HEK293 (cell line): Measurements from ENCODE around the gene MBOAT2.

Experiments used
- CTCF ChIA-PET: fragments of 350-600 bp; formaldehyde crosslinking; extraction: SDS; loops from one replicate; lab custom pipeline; 2021; ENCODE audit warnings: antibody characterized with exemption; lab: Yijun Ruan, JAX
- POLR2A ChIA-PET: fragments of 300-600 bp; formaldehyde crosslinking; extraction: SDS; loops from one replicate; lab custom pipeline; 2020; ENCODE audit warnings: antibody characterized with exemption, inconsistent platforms; lab: Yijun Ruan, JAX
- H3K27ac ChIP-seq: fragments of 200-500 bp; sonication (Bioruptor generic); 2 replicates; pipeline ENCODE4 v1.5.1; 2014; ENCODE audit warnings: low read depth, low read length, control low read depth, inconsistent platforms; ENCODE audit errors: extremely low read depth
- H3K36me3 ChIP-seq, 2 experiments: fragments of 200-500 bp in 1 of 2; sonication (Bioruptor generic) in 1 of 2; 1 replicate in 1 of 2; 2 replicates in 1 of 2; pipeline ENCODE4 v1.5.1; 2014 to 2017; ENCODE audit warnings: inconsistent platforms in 2 of 2, low read length in 2 of 2; ENCODE audit not compliant: control insufficient read depth in 2 of 2, insufficient read depth in 1 of 2
- H3K4me1 ChIP-seq: fragments of 200-500 bp; sonication (Bioruptor generic); 2 replicates; pipeline ENCODE4 v1.5.1; 2014; ENCODE audit warnings: mild to moderate bottlenecking, low read length, inconsistent platforms; ENCODE audit not compliant: control insufficient read depth, insufficient read depth
- H3K4me3 ChIP-seq: 2 replicates; pipeline ENCODE4 v1.5.1; 2011; ENCODE audit warnings: low read depth, mild to moderate bottlenecking, control low read depth, low read length, moderate library complexity
- H3K9me3 ChIP-seq: fragments of 200-500 bp; sonication (Bioruptor generic); 2 replicates; pipeline ENCODE4 v1.5.1; 2014; ENCODE audit warnings: low read depth, low read length, inconsistent platforms; ENCODE audit not compliant: control insufficient read depth, insufficient read depth
- BCL11B ChIP-seq: fragments of 450-650 bp; formaldehyde crosslinking; IDR thresholded peaks from 2 replicates; pipeline ENCODE4 v1.5.1; 2016; ENCODE audit warnings: low read depth, missing biosample characterization, missing genetic modification characterization
- KLF10 ChIP-seq: fragments of 450-650 bp; IDR thresholded peaks from 2 replicates; pipeline ENCODE4 v1.5.1; 2018; ENCODE audit warnings: missing biosample characterization, mild to moderate bottlenecking, missing genetic modification characterization
- MYNN ChIP-seq: fragments of 450-650 bp; formaldehyde crosslinking; IDR thresholded peaks from 2 replicates; pipeline ENCODE4 v1.5.1; 2016; ENCODE audit warnings: missing biosample characterization, missing genetic modification characterization, borderline replicate concordance
- SCRT1 ChIP-seq: fragments of 450-650 bp; formaldehyde crosslinking; IDR thresholded peaks from 2 replicates; pipeline ENCODE4 v1.5.1; 2016; ENCODE audit warnings: missing biosample characterization, missing genetic modification characterization, borderline replicate concordance
- TRIM28 ChIP-seq: IDR thresholded peaks from 2 replicates; pipeline ENCODE4 v1.6.1; 2011; ENCODE audit warnings: low read length, control low read depth, borderline replicate concordance
- ZBTB8A ChIP-seq: fragments of 450-650 bp; formaldehyde crosslinking; IDR thresholded peaks from 2 replicates; pipeline ENCODE4 v1.5.1; 2016; ENCODE audit warnings: missing biosample characterization, missing genetic modification characterization
- ZNF112 ChIP-seq: fragments of 450-650 bp; formaldehyde crosslinking; IDR thresholded peaks from 2 replicates; pipeline ENCODE4 v1.5.0; 2017; ENCODE audit warnings: missing biosample characterization, missing genetic modification characterization
- ZNF16 ChIP-seq: fragments of 450-650 bp; formaldehyde crosslinking; IDR thresholded peaks from 2 replicates; pipeline ENCODE4 v1.5.1; 2016; ENCODE audit warnings: low read depth, missing biosample characterization, missing genetic modification characterization
- ZNF175 ChIP-seq: fragments of 450-650 bp; formaldehyde crosslinking; IDR thresholded peaks from 2 replicates; pipeline ENCODE4 v1.5.1; 2016; ENCODE audit warnings: missing biosample characterization, missing genetic modification characterization
- ZNF19 ChIP-seq: fragments of 450-650 bp; formaldehyde crosslinking; IDR thresholded peaks from 2 replicates; pipeline ENCODE4; 2016; ENCODE audit warnings: missing biosample characterization, missing genetic modification characterization, low read depth
- ZNF202 ChIP-seq: fragments of 450-650 bp; formaldehyde crosslinking; IDR thresholded peaks from 2 replicates; pipeline ENCODE4 v1.5.1; 2016; ENCODE audit warnings: missing biosample characterization, missing genetic modification characterization, borderline replicate concordance
- ZNF23 ChIP-seq: fragments of 450-650 bp; formaldehyde crosslinking; IDR thresholded peaks from 2 replicates; pipeline ENCODE4 v1.5.1; 2016; ENCODE audit warnings: missing biosample characterization, missing genetic modification characterization, borderline replicate concordance
- ZNF248 ChIP-seq: fragments of 450-650 bp; formaldehyde crosslinking; IDR thresholded peaks from 2 replicates; pipeline ENCODE4 v1.5.1; 2017; ENCODE audit warnings: missing biosample characterization, missing genetic modification characterization
- ZNF292 ChIP-seq: fragments of 450-650 bp; formaldehyde crosslinking; IDR thresholded peaks from 2 replicates; pipeline ENCODE4 v1.5.1; 2016; ENCODE audit warnings: low read depth, missing biosample characterization, missing genetic modification characterization, borderline replicate concordance
- ZNF37A ChIP-seq: fragments of 450-650 bp; IDR thresholded peaks from 2 replicates; pipeline ENCODE4 v1.5.1; 2018; ENCODE audit warnings: missing biosample characterization, missing genetic modification characterization
- ZNF530 ChIP-seq: fragments of 450-650 bp; formaldehyde crosslinking; IDR thresholded peaks from 2 replicates; pipeline ENCODE4 v1.5.1; 2016; ENCODE audit warnings: low read depth, missing biosample characterization, missing genetic modification characterization
- ZNF776 ChIP-seq: fragments of 450-650 bp; formaldehyde crosslinking; IDR thresholded peaks from 2 replicates; pipeline ENCODE4 v1.5.0; 2017; ENCODE audit warnings: missing biosample characterization, missing genetic modification characterization, borderline replicate concordance
- TF ChIP-seq, protein P1 (sequence below): fragments of 450-650 bp; formaldehyde crosslinking; IDR thresholded peaks from 2 replicates; pipeline ENCODE4 v1.5.1; 2016; ENCODE audit warnings: missing biosample characterization, missing genetic modification characterization
- TF ChIP-seq, protein P2 (sequence below): fragments of 450-650 bp; formaldehyde crosslinking; IDR thresholded peaks from 2 replicates; pipeline ENCODE4 v1.5.1; 2016; ENCODE audit warnings: missing biosample characterization, missing genetic modification characterization, borderline replicate concordance
- TF ChIP-seq, protein P3 (sequence below): fragments of 450-650 bp; formaldehyde crosslinking; IDR thresholded peaks from 2 replicates; pipeline ENCODE4 v1.5.1; 2016; ENCODE audit warnings: missing biosample characterization, missing genetic modification characterization, low read depth
- TF ChIP-seq, protein P4 (sequence below): fragments of 450-650 bp; formaldehyde crosslinking; IDR thresholded peaks from 2 replicates; pipeline ENCODE4 v1.5.1; 2016; ENCODE audit warnings: missing biosample characterization, missing genetic modification characterization
- TF ChIP-seq, protein P5 (sequence below): fragments of 450-650 bp; formaldehyde crosslinking; IDR thresholded peaks from 2 replicates; pipeline ENCODE4 v1.5.1; 2016; ENCODE audit warnings: missing biosample characterization, missing genetic modification characterization

MBOAT2 gene

DNA sequence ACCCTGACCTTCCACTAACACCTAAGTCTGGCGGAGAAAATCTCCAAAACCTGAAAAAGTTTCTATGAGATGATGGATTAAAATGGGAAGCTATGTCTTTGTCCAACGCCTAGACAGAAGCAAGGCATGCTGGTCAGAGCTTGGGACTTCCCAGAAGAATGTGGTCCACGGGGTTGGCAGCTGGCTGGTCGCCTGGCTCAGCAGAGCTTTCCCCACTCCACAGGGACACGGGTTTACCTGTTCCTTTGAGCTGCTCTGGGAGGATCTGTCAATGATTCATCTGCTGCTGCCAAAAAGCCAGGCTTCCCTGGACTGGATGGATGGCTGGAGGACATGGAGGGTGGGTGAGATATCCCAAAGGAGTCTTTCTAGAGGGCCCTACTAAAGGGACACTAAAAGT, 10.8 kb downstream of the MBOAT2 start:
- no peak overlapping the region for H3K4me3 ChIP-seq
- ChIA-PET POLR2A (interaction anchor here (0.9 to 1.1 kb wide), 2 partner anchors 14 to 28 kb away, joined by 3 read pairs; no protein-coding TSS in a partner anchor), CTCF (interaction anchor here (0.6 to 1.1 kb wide), 2 partner anchors 140 to 147 kb away, joined by 3 read pairs; no protein-coding TSS in a partner anchor)
- H3K9me3 ChIP-seq = no peaks in the 10 kb centered on the region
- no peaks in the 10 kb centered on the region for H3K4me1 ChIP-seq
- H3K36me3 ChIP-seq = no peaks in the 10 kb centered on the region
- no peak overlapping the region for H3K27ac ChIP-seq
- TF ChIP-seq KLF10 (no peak), ZNF112 (no peak), ZBTB8A (tag by site-specific recombination) (no peak), ZNF19 (no peak), ZNF248 (no peak)
- TF ChIP-seq, protein P1, sequence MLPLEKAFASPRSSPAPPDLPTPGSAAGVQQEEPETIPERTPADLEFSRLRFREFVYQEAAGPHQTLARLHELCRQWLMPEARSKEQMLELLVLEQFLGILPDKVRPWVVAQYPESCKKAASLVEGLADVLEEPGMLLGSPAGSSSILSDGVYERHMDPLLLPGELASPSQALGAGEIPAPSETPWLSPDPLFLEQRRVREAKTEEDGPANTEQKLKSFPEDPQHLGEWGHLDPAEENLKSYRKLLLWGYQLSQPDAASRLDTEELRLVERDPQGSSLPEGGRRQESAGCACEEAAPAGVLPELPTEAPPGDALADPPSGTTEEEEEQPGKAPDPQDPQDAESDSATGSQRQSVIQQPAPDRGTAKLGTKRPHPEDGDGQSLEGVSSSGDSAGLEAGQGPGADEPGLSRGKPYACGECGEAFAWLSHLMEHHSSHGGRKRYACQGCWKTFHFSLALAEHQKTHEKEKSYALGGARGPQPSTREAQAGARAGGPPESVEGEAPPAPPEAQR (tag by site-specific recombination) = no peak

DNA sequence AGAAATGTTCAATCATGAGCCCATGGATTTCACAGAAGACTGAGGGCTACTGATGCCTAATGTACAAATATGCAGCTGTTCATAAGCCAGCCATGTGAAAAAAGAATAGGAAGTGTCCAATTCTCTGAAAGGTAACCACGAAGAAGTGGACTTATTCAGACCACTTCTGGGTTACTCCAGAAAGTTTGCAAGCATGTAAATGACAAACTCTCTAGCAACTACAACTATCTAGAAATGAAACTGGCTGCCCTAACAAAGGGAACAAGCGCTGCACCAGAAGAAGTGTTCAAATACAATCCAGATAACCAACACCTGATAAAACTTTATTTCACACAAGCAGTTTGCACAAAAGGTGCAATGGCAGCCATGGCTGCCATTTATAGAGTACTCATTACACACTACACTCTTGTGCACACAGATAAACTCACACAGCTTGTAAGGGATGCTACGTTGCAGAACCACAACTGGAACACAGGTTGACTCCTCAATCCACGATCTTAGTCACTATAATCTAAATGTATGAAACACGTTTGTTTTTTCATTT, 13.9 kb downstream of the MBOAT2 start:
- Histone ChIP-seq H3K27ac (no peak overlapping the region), H3K36me3 (no peaks in the 10 kb centered on the region), H3K4me1 (no peaks in the 10 kb centered on the region), H3K4me3 (no peak overlapping the region), H3K9me3 (no peaks in the 10 kb centered on the region)
- ChIA-PET CTCF (no interaction called here), POLR2A (interaction anchor here (1.0 kb wide), 1 partner anchor 14 kb away, joined by 3 read pairs; the partner anchor contains the start of gene MBOAT2)
- TF ChIP-seq ZNF37A (tag by site-specific recombination) (no peak), ZNF23 (tag by site-specific recombination) (no peak)

DNA sequence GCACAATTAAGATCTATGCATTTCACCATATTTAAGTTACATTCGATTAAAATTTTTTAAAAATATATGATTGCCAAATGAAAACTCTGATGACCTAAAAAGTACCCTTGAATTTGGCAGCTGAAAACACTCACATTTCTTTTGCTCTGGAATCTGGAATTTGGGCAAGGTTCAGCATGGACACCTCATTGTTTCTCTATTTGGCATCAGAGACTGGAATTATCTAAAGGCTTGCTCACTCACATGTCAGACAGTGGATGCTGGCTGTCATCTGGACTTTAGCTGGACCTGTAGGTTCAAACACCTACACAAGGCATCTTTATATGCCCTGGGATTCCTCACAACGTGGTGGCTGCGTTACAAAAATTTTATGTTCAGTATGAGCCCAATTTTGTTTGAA, 16.1 kb downstream of the MBOAT2 start:
- Histone ChIP-seq H3K27ac (no peak overlapping the region), H3K36me3 (no peaks in the 10 kb centered on the region), H3K9me3 (no peaks in the 10 kb centered on the region), H3K4me3 (no peak overlapping the region), H3K4me1 (peaks cover 4% of the 10 kb centered on the region; the same call in 1 of the 2 replicates)
- ChIA-PET POLR2A (no interaction called here), CTCF (interaction anchor here (1.8 kb wide), 1 partner anchor 114 kb away, joined by 4 read pairs; no protein-coding TSS in a partner anchor)
- TF ChIP-seq ZNF16 (tag by site-specific recombination) (no peak), BCL11B (tag by site-specific recombination) (no peak), SCRT1 (tag by site-specific recombination) (no peak), TRIM28 (no peak), ZNF202 (no peak), ZNF175 (tag by site-specific recombination) (no peak), ZNF292 (no peak), ZNF776 (tag by site-specific recombination) (no peak), ZNF530 (tag by site-specific recombination) (no peak), MYNN (tag by site-specific recombination) (no peak)
- TF ChIP-seq, protein P2, sequence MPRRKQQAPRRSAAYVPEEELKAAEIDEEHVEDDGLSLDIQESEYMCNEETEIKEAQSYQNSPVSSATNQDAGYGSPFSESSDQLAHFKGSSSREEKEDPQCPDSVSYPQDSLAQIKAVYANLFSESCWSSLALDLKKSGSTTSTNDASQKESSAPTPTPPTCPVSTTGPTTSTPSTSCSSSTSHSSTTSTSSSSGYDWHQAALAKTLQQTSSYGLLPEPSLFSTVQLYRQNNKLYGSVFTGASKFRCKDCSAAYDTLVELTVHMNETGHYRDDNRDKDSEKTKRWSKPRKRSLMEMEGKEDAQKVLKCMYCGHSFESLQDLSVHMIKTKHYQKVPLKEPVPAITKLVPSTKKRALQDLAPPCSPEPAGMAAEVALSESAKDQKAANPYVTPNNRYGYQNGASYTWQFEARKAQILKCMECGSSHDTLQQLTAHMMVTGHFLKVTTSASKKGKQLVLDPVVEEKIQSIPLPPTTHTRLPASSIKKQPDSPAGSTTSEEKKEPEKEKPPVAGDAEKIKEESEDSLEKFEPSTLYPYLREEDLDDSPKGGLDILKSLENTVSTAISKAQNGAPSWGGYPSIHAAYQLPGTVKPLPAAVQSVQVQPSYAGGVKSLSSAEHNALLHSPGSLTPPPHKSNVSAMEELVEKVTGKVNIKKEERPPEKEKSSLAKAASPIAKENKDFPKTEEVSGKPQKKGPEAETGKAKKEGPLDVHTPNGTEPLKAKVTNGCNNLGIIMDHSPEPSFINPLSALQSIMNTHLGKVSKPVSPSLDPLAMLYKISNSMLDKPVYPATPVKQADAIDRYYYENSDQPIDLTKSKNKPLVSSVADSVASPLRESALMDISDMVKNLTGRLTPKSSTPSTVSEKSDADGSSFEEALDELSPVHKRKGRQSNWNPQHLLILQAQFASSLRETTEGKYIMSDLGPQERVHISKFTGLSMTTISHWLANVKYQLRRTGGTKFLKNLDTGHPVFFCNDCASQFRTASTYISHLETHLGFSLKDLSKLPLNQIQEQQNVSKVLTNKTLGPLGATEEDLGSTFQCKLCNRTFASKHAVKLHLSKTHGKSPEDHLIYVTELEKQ (tag by site-specific recombination) = no peak
- TF ChIP-seq, protein P3, sequence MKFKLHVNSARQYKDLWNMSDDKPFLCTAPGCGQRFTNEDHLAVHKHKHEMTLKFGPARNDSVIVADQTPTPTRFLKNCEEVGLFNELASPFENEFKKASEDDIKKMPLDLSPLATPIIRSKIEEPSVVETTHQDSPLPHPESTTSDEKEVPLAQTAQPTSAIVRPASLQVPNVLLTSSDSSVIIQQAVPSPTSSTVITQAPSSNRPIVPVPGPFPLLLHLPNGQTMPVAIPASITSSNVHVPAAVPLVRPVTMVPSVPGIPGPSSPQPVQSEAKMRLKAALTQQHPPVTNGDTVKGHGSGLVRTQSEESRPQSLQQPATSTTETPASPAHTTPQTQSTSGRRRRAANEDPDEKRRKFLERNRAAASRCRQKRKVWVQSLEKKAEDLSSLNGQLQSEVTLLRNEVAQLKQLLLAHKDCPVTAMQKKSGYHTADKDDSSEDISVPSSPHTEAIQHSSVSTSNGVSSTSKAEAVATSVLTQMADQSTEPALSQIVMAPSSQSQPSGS (tag by site-specific recombination) = no peak
- TF ChIP-seq, protein P4, sequence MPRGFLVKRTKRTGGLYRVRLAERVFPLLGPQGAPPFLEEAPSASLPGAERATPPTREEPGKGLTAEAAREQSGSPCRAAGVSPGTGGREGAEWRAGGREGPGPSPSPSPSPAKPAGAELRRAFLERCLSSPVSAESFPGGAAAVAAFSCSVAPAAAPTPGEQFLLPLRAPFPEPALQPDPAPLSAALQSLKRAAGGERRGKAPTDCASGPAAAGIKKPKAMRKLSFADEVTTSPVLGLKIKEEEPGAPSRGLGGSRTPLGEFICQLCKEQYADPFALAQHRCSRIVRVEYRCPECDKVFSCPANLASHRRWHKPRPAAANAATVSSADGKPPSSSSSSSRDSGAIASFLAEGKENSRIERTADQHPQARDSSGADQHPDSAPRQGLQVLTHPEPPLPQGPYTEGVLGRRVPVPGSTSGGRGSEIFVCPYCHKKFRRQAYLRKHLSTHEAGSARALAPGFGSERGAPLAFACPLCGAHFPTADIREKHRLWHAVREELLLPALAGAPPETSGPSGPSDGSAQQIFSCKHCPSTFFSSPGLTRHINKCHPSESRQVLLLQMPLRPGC (tag by site-specific recombination) = no peak
- TF ChIP-seq, protein P5, sequence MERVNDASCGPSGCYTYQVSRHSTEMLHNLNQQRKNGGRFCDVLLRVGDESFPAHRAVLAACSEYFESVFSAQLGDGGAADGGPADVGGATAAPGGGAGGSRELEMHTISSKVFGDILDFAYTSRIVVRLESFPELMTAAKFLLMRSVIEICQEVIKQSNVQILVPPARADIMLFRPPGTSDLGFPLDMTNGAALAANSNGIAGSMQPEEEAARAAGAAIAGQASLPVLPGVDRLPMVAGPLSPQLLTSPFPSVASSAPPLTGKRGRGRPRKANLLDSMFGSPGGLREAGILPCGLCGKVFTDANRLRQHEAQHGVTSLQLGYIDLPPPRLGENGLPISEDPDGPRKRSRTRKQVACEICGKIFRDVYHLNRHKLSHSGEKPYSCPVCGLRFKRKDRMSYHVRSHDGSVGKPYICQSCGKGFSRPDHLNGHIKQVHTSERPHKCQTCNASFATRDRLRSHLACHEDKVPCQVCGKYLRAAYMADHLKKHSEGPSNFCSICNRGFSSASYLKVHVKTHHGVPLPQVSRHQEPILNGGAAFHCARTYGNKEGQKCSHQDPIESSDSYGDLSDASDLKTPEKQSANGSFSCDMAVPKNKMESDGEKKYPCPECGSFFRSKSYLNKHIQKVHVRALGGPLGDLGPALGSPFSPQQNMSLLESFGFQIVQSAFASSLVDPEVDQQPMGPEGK (tag by site-specific recombination) = no peak
